ENCODE results near the gene CENPO. TPM values are rescaled to one million over a fixed set of nuclear protein-coding genes. Genes with fewer than 3 reads are reported as not detected.

Gene CENPO
- total RNA-seq, 1 experiment from 2014 or later = 27.9 TPM

DNA sequence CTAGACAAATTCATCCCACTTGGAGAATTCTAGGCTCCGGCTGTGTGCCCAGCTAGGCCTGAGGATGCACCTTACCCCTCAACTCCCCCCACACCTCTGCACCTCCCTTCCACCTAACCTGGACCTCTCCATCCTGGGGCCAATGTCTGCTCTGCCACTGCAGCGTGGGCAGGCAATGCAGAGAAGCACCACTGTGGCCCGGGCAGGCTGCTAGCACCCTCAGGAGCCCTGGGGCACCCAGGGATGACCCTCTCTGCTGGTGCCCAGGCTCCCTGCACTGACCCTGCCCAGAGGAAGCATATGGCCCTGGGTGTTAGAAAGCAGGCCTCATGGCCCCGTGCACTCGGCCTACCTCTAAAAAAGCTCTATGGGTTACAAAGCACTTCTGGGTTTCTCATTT, 77.2 kb downstream of the CENPO start:
- intact Hi-C loops (cut with micrococcal nuclease) = no loop called here
- Histone ChIP-seq H2AFZ (ENCODE audit: low read depth, low read length, poor library complexity, severe bottlenecking) (no peak overlapping the region), H3K27me3 (ENCODE audit: insufficient read depth, low read length) (no peaks in the 10 kb centered on the region), H3K27ac (ENCODE audit: low read depth, low read length) (no peak overlapping the region), H3K9me2 (ENCODE audit: insufficient read depth) (no peaks in the 10 kb centered on the region), H3K9me3 (ENCODE audit: control insufficient read depth in 1 of 2, insufficient read depth in 1 of 2, low read depth in 1 of 2, low read length in 2 of 2) (no peaks in the 10 kb centered on the region), H3K4me2 (ENCODE audit: low read length) (no peak overlapping the region), H3K4me1 (ENCODE audit: control insufficient read depth in 1 of 2, insufficient read depth in 2 of 2, low read length in 2 of 2) (no peaks in the 10 kb centered on the region), H3K79me2 (ENCODE audit: insufficient read depth, low read length) (no peaks in the 10 kb centered on the region; the same call in 1 of the 2 replicates), H3K9ac (ENCODE audit: low read length) (no peak overlapping the region), H3K4me3 (replicated peaks in 1 of 2; ENCODE audit: low read depth in 1 of 2, low read length in 2 of 2) (no peak overlapping the region), H4K20me1 (ENCODE audit: insufficient read depth) (no peaks in the 10 kb centered on the region), H3K36me3 (ENCODE audit: control insufficient read depth in 1 of 2, insufficient read depth in 2 of 2, low read length in 2 of 2) (peaks cover 2 to 7% of the 10 kb centered on the region in 2 experiments; a peak in 2 of 4 replicates)
- RAD21 ChIA-PET (ENCODE audit: low non-redundant PET in 1 of 2, low total read pairs in 2 of 2, uncharacterized antibody in 2 of 2, unreplicated experiment in 2 of 2) = no interaction called here
- POLR2A ChIA-PET = no interaction called here
- TF ChIP-seq, protein P1, sequence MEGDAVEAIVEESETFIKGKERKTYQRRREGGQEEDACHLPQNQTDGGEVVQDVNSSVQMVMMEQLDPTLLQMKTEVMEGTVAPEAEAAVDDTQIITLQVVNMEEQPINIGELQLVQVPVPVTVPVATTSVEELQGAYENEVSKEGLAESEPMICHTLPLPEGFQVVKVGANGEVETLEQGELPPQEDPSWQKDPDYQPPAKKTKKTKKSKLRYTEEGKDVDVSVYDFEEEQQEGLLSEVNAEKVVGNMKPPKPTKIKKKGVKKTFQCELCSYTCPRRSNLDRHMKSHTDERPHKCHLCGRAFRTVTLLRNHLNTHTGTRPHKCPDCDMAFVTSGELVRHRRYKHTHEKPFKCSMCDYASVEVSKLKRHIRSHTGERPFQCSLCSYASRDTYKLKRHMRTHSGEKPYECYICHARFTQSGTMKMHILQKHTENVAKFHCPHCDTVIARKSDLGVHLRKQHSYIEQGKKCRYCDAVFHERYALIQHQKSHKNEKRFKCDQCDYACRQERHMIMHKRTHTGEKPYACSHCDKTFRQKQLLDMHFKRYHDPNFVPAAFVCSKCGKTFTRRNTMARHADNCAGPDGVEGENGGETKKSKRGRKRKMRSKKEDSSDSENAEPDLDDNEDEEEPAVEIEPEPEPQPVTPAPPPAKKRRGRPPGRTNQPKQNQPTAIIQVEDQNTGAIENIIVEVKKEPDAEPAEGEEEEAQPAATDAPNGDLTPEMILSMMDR (IDR thresholded peaks at IDR 0.05 in 2 of 3, conservative IDR thresholded peaks at IDR 0.05 in 1 of 3; ENCODE audit: borderline replicate concordance in 1 of 3, insufficient read depth in 1 of 3, low read depth in 2 of 3, low read length in 2 of 3) = no peak
- TF ChIP-seq SP1 (IDR thresholded peaks at IDR 0.05; ENCODE audit: low read depth) (no peak), POLR2A (IDR thresholded peaks at IDR 0.05; ENCODE audit: borderline replicate concordance, extremely low read depth, insufficient read depth, insufficient read length) (no peak), JUND (IDR thresholded peaks at IDR 0.05) (no peak), ZNF274 (IDR thresholded peaks at IDR 0.05; ENCODE audit: low read depth, low read length) (no peak), ZFX (IDR thresholded peaks at IDR 0.05) (no peak), RAD21 (IDR thresholded peaks at IDR 0.05; ENCODE audit: low read depth) (no peak), CBX3 (IDR thresholded peaks at IDR 0.05; ENCODE audit: low read depth) (no peak), MAX (IDR thresholded peaks at IDR 0.05) (no peak), CEBPB (IDR thresholded peaks at IDR 0.05; ENCODE audit: low read depth) (no peak), SRF (IDR thresholded peaks at IDR 0.05; ENCODE audit: low read depth) (no peak), EGR1 (IDR thresholded peaks at IDR 0.05; ENCODE audit: low read depth) (no peak), EZH2phosphoT487 (IDR thresholded peaks at IDR 0.05; ENCODE audit: borderline replicate concordance) (no peak), SIN3A (IDR thresholded peaks at IDR 0.05; ENCODE audit: low read depth) (no peak)
- TF ChIP-seq, protein P2, sequence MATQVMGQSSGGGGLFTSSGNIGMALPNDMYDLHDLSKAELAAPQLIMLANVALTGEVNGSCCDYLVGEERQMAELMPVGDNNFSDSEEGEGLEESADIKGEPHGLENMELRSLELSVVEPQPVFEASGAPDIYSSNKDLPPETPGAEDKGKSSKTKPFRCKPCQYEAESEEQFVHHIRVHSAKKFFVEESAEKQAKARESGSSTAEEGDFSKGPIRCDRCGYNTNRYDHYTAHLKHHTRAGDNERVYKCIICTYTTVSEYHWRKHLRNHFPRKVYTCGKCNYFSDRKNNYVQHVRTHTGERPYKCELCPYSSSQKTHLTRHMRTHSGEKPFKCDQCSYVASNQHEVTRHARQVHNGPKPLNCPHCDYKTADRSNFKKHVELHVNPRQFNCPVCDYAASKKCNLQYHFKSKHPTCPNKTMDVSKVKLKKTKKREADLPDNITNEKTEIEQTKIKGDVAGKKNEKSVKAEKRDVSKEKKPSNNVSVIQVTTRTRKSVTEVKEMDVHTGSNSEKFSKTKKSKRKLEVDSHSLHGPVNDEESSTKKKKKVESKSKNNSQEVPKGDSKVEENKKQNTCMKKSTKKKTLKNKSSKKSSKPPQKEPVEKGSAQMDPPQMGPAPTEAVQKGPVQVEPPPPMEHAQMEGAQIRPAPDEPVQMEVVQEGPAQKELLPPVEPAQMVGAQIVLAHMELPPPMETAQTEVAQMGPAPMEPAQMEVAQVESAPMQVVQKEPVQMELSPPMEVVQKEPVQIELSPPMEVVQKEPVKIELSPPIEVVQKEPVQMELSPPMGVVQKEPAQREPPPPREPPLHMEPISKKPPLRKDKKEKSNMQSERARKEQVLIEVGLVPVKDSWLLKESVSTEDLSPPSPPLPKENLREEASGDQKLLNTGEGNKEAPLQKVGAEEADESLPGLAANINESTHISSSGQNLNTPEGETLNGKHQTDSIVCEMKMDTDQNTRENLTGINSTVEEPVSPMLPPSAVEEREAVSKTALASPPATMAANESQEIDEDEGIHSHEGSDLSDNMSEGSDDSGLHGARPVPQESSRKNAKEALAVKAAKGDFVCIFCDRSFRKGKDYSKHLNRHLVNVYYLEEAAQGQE (IDR thresholded peaks at IDR 0.05; ENCODE audit: low read depth) = no peak
- ATAC-seq (no peak), DNase-seq (ENCODE audit: low read depth, low spot score) (no peak)
- CTCF ChIA-PET = no interaction called here
- no TSS peak for BruUV-seq (replicated peaks)
